GM11168 (cell line): ENCODE measurements around the gene HORMAD2.

Experiments used
- in situ Hi-C: fragments of 300-500 bp; cut with MboI; formaldehyde crosslinking; loops from one replicate; pipeline ENCODE4 v1.12.0; 2022; ENCODE audit warnings: low sequenced_read_pairs; ENCODE audit not compliant: unreplicated experiment

Gene HORMAD2

DNA sequence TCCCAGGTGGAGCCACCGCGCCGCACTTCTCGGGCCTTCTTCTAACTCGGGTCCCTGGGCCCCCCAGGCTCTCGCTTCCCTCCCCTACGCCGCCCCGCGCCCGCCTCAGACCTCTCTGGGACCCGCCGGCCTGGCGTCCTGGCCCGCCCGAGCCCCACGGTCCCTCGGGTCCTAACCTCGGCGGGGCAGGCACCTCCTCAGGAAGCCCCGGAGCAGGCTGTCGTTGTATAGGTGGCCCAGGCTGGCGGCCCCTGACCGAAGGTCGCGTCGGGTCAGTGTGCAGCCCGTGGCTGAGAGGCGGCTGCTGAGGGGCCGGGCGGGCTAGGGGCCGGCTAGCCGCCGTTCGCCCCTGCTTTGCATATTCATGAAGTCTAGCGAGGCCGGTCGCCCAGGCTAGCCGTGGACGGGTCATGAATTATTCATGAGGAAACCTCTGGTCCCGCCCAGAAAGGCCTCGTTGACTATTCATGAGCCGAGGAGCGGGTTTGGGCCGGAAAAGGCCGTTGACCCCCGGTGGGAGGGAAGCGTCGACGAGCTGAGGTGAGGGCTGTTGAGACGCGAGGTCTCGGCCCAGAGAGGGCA, at the start of gene HORMAD2:
HORMAD2 (plus strand) TSS at position 513 of the 582 bp plus-strand sequence. CDS start 13,489 bp downstream, outside the sequence.
- in situ Hi-C loops: no loop called here

DNA sequence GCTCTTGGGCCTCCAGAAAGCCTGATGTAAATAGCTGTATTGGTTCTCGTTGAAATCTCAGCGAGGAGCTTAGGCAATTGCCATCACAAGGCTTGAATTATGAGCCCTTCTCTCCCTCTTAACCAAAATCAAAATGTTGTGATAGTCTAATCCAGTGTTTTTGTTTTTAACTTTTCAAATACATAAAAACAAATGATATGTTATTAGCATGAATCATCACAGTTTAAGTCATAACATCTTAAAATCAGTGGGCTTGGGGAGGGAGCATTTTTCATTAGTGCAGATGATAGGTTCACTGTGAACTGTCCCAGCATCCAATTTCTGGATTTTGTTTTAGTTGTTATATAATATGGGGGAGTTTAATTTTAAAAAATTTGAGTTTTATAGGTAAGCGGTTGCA, 48.9 kb upstream of the HORMAD2 start:
- in situ Hi-C loops: no loop called here

GRCh38 chr22:30031764-30032455, 48.4 kb upstream of the HORMAD2 start:
- in situ Hi-C loops: no loop called here

- in situ Hi-C loops: no loop called here
These were observed 47.1 kb upstream of the HORMAD2 start for GRCh38 chr22:30033137-30033536.

GRCh38 chr22:30033901-30034300, 46.4 kb upstream of the HORMAD2 start:
- in situ Hi-C loops: no loop called here

DNA sequence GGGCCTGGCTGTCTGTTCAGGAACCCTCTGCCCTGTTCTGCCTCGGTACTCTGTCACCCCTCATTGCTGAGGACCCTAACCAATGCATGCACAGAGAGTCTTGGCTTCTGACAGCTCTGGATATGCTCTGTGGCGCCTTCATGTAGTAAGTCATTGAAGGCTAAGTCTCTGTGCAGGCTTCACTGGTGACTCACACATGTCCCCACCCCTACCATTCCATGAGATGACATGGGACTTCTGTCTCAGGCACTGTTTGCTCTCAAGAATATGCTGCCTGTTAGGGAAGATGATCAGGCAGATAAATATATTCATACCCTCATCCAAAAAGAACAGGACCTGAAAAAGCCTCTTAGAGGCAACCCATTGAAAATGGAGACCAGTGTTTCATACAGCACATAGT, 43.6 kb upstream of the HORMAD2 start:
- in situ Hi-C loops: no loop called here

DNA sequence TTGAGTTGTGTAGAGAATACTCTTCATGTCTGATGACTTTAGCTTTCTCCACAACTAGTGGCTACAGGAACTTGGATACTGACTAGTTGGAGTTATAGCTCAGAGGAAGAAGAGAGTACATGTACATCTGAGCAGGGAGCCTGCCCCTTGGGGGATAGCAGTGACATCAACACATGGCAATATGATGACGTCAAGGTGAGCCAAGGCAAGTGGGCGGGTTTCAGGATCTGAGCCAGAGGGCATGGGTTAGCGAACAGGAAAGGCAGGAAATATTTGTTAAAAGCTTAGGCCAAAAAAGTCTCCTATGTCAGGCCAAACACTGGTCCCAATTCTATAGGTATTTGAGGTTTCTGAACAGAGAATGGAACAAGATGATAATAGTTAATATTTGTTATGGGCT, 42.0 kb upstream of the HORMAD2 start:
- in situ Hi-C loops: no loop called here

- in situ Hi-C loops: no loop called here
These were observed 39.6 kb upstream of the HORMAD2 start for GRCh38 chr22:30040499-30041260.

- in situ Hi-C loops: no loop called here
These were observed 38.8 kb upstream of the HORMAD2 start for GRCh38 chr22:30041475-30041874.

DNA sequence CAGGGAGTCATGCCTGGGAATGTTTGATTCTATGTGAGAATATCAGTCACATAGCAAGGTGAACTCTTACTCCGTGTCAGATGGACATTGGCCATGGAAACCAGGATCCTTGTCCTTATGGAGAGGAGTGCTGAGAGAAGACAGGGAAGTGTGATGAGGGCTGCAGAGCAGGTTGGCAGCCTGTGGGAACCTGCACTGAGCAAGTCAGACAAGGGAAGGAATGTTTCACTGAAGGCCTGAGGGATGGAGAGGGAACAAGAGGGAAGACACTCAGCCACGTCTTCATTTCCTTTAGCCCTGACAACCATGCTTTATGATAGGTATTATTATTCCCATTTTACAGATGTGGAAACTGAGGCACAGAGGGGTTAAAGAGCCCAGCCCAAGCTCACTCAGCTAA, 38.4 kb upstream of the HORMAD2 start:
- in situ Hi-C loops: no loop called here

- in situ Hi-C loops: no loop called here
These were observed 37.1 kb upstream of the HORMAD2 start for GRCh38 chr22:30043161-30043560.

- in situ Hi-C loops: no loop called here
These were observed 35.9 kb upstream of the HORMAD2 start for GRCh38 chr22:30044369-30044768.

GRCh38 chr22:30044881-30045493, 35.3 kb upstream of the HORMAD2 start:
- in situ Hi-C loops: no loop called here

DNA sequence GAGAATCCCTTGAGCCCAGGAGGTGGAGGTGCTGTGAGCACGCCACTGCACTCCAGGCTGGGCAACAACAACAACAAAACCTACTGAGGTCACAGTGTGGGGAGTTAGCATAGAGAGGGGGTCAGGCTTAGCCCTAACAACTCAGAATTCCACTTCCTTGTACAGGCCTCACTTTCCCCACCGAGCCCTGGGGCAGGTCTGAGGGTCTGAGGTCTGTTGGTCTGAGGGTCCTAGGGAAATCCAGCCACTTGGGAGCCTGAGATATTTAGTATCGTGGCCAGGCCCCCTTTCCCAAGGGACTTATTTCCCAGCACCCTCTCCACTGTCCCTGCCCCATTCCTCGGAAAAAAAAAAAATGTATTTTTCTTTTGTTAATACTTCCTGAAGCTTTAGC, 34.8 kb upstream of the HORMAD2 start:
- in situ Hi-C loops: no loop called here

GRCh38 chr22:30045901-30046715, 34.2 kb upstream of the HORMAD2 start:
- in situ Hi-C loops: no loop called here

- in situ Hi-C loops: no loop called here
These were observed 33.4 kb upstream of the HORMAD2 start for GRCh38 chr22:30046716-30047363.

GRCh38 chr22:30047364-30047738, 32.9 kb upstream of the HORMAD2 start:
- in situ Hi-C loops: no loop called here

DNA sequence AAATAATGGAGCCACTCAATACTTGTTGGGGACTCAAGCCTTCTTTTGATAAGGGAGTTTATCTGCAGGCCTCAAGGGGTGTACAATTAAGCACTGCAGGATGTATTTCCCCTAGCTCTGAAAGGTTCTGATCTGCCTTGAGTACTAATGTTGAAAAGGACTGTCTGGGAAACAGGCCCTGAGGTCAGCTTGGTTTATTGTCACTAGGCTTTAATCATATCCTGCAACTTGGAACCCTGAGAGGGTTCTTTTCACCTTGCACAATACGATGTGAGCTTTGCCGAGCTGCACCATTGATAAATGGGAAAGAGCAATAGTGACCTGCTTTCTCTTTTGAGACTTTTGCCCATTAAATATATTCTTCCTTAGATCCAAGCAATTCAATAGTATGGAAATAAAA, 31.6 kb upstream of the HORMAD2 start:
- in situ Hi-C loops: no loop called here

DNA sequence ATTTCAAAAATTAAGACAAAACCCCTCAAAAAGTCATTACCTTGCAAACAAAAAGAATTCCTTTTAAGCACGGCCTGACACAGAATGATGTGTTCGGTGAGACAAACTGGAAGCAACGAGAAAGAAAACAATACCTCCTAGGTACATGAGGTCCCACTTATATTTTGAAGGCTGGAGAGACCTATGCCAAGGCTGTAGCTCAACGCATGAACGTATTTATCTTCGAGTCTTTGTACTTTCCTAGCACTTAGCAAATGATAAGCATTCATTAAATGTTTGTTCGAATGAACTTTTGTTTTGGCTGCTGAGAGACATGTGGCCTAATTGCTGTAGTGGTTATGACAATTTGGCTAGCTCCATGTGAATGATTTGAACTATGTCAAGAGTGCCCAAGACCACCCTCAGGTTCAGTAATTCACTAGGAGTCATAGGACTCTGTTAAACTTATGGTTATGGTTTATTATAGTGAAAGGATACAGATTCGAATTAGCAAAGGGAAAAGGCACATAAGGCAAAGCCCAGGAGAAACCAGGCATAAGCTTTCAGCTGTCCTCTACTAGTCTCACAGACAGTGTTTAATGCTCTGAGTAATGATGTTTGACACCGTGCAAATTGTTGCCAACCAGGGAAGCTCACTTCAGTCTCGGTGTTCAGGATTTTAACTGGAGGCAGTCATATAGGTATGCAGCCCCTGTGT, 26.0 kb upstream of the HORMAD2 start:
- in situ Hi-C loops: no loop called here
